GM12878 (cell line): ENCODE measurements around the gene APPBP2.

ENCODE experiments used
- BMI1 ChIP-seq: fragments of 450-650 bp; IDR thresholded peaks from 2 replicates; pipeline ENCODE4 v1.6.1; 2016; ENCODE audit warnings: mild to moderate bottlenecking, moderate library complexity, borderline replicate concordance
- CHD2 ChIP-seq: IDR thresholded peaks from 2 replicates; pipeline ENCODE4 v1.6.1; 2011; ENCODE audit warnings: low read depth, low read length, improper control_type of control experiment, borderline replicate concordance
- CTCF ChIP-seq, 3 experiments: IDR thresholded peaks in 2 of 3; conservative IDR thresholded peaks in 1 of 3; 2 replicates each; pipeline ENCODE4 v1.5.1; 2011; ENCODE audit warnings: low read depth in 3 of 3, low read length in 3 of 3, mild to moderate bottlenecking in 3 of 3, control low read depth in 2 of 3, moderate library complexity in 2 of 3, inconsistent platforms in 1 of 3, mixed read lengths in 1 of 3; ENCODE audit not compliant: control insufficient read depth in 2 of 3, insufficient read depth in 1 of 3; ENCODE audit errors: extremely low read depth in 1 of 3
- E4F1 ChIP-seq: fragments of 450-650 bp; IDR thresholded peaks from 2 replicates; pipeline ENCODE4 v1.6.1; 2018; ENCODE audit warnings: borderline replicate concordance, mild to moderate bottlenecking; ENCODE audit not compliant: partially characterized antibody
- EP300 ChIP-seq, 2 experiments: fragments of 150-350 bp in 1 of 2; IDR thresholded peaks; 2 replicates each; pipeline ENCODE4 v1.6.1; 2011 to 2012; ENCODE audit warnings: low read depth in 2 of 2, low read length in 2 of 2, borderline replicate concordance in 1 of 2, improper control_type of control experiment in 1 of 2, inconsistent platforms in 1 of 2; ENCODE audit not compliant: control insufficient read depth in 1 of 2
- EZH2 ChIP-seq: IDR thresholded peaks from 2 replicates; pipeline ENCODE4 v1.6.1; 2012; ENCODE audit warnings: low read depth, mild to moderate bottlenecking, control low read depth, inconsistent platforms, low read length, borderline replicate concordance; ENCODE audit not compliant: control insufficient read depth
- JUNB ChIP-seq: IDR thresholded peaks from 2 replicates; pipeline ENCODE4 v1.6.1; 2016; ENCODE audit warnings: antibody characterized with exemption, mild to moderate bottlenecking
- PKNOX1 ChIP-seq: fragments of 450-650 bp; IDR thresholded peaks from 2 replicates; pipeline ENCODE4 v1.6.1; 2016; ENCODE audit warnings: mild to moderate bottlenecking
- POLR2A ChIP-seq: IDR thresholded peaks from 2 replicates; pipeline ENCODE4 v1.6.1; 2011; ENCODE audit warnings: low read depth, mild to moderate bottlenecking, low read length
- POLR2AphosphoS5 ChIP-seq: IDR thresholded peaks from 2 replicates; pipeline ENCODE4 v1.6.1; 2011; ENCODE audit warnings: mild to moderate bottlenecking, low read length, inconsistent platforms
- REST ChIP-seq: IDR thresholded peaks from 2 replicates; pipeline ENCODE4 v1.6.1; 2012; ENCODE audit warnings: mild to moderate bottlenecking, low read depth, low read length

GRCh38 chr17:60527701-60528100, 1.7 kb upstream of the APPBP2 start:
- TF ChIP-seq EZH2, result no peak
- TF ChIP-seq REST, result no peak
- TF ChIP-seq BMI1, result no peak
- TF ChIP-seq EP300 (IDR thresholded peaks at IDR 0.05; ENCODE audit: borderline replicate concordance in 1 of 2, control insufficient read depth in 1 of 2, low read depth in 2 of 2, low read length in 2 of 2), result no peak
- TF ChIP-seq CTCF (IDR thresholded peaks at IDR 0.05 in 2 of 3, conservative IDR thresholded peaks at IDR 0.05 in 1 of 3; ENCODE audit: control insufficient read depth in 2 of 3, extremely low read depth in 1 of 3, insufficient read depth in 1 of 3, low read depth in 3 of 3, low read length in 3 of 3), result no peak
- no peak for TF ChIP-seq PKNOX1
- TF ChIP-seq POLR2A, result no peak
- TF ChIP-seq CHD2, result no peak
- TF ChIP-seq POLR2AphosphoS5, result no peak
- no peak for TF ChIP-seq E4F1
- TF ChIP-seq JUNB, result no peak
